K562 (cell line): ENCODE data around the gene C1QTNF12. TPM values are rescaled to one million over a fixed set of nuclear protein-coding genes. Genes with fewer than 3 reads are reported as not detected.

Source experiments
- ATF3 ChIP-seq, 2 experiments: fragments of 450-650 bp in 1 of 2; sonication (generic) in 1 of 2; formaldehyde crosslinking in 1 of 2; IDR thresholded peaks in 1 of 2; conservative IDR thresholded peaks in 1 of 2; 2 replicates each; pipeline versions ENCODE4 v1.6.1 to v1.8.1; 2016 to 2023; ENCODE audit warnings: mild to moderate bottlenecking in 2 of 2, moderate library complexity in 2 of 2, inconsistent platforms in 1 of 2, missing genetic modification reagents in 1 of 2
- CHD4 ChIP-seq: fragments of 200-600 bp; sonication (generic); IDR thresholded peaks from 3 replicates; pipeline ENCODE4 v1.6.1; 2012; ENCODE audit warnings: low read depth, mild to moderate bottlenecking, mixed read lengths, low read length, inconsistent platforms; ENCODE audit not compliant: insufficient read depth, insufficient replicate concordance, poor library complexity, severe bottlenecking
- HNRNPUL1 ChIP-seq: fragments of 200-400 bp; formaldehyde crosslinking; IDR thresholded peaks from 2 replicates; pipeline ENCODE4 v1.6.1; 2017; ENCODE audit warnings: low read length
- MTA3 ChIP-seq: fragments of 450-650 bp; formaldehyde crosslinking; IDR thresholded peaks from 2 replicates; pipeline ENCODE4 v1.6.1; 2017; ENCODE audit warnings: mild to moderate bottlenecking, borderline replicate concordance
- NFIC ChIP-seq: fragments of 450-650 bp; IDR thresholded peaks from 2 replicates; pipeline ENCODE4 v1.6.1; 2017; ENCODE audit warnings: mild to moderate bottlenecking, inconsistent platforms
- PHB2 ChIP-seq: fragments of 450-650 bp; IDR thresholded peaks from 2 replicates; pipeline ENCODE4 v1.6.1; 2017; ENCODE audit warnings: low read depth
- RBFOX2 ChIP-seq: fragments of 200-400 bp; formaldehyde crosslinking; IDR thresholded peaks from 2 replicates; pipeline ENCODE4 v1.6.1; 2017; ENCODE audit warnings: low read depth, mild to moderate bottlenecking, low read length, moderate library complexity
- TARDBP ChIP-seq: fragments of 450-650 bp; IDR thresholded peaks from 2 replicates; pipeline ENCODE4 v1.6.1; 2016
- TCF7 ChIP-seq: sonication (generic); IDR thresholded peaks from 2 replicates; pipeline ENCODE4 v1.6.1; 2016; ENCODE audit warnings: antibody characterized with exemption, borderline replicate concordance
- TOE1 ChIP-seq, 2 experiments: fragments of 450-650 bp in 1 of 2; sonication (generic) in 1 of 2; formaldehyde crosslinking in 1 of 2; IDR thresholded peaks; 2 replicates each; pipeline versions ENCODE4 v1.7.1 to v1.8.0; 2016 to 2022; ENCODE audit warnings: borderline replicate concordance in 2 of 2, mild to moderate bottlenecking in 2 of 2, antibody characterized with exemption in 1 of 2, inconsistent platforms in 1 of 2, low read depth in 1 of 2, missing genetic modification reagents in 1 of 2, moderate library complexity in 1 of 2
- polyA plus RNA-seq, 8 experiments: library from polyadenylated mRNA; depleted of rRNA in 4 of 8; stranded (reverse) in 5 of 8; unstranded in 3 of 8; fragments of >200 nt; fragmentation: Nextera tagmentation in 2 of 8; fragmentation: Illumina TruSeq in 1 of 8; extraction: Ambion mirVana in 2 of 8; extraction: Trizol in 1 of 8; gene quantifications; 2 replicates each; pipeline versions ENCODE4 v1.2.1 to v1.2.3, GENCODE V29; 2011 to 2014; ENCODE audit warnings: inconsistent platforms in 1 of 8, missing spikeins in 1 of 8
- total RNA-seq, 7 experiments: library from RNA; depleted of rRNA in 6 of 7; stranded (reverse); fragments of >200 nt in 6 of 7; fragmentation: Illumina TruSeq in 2 of 7; extraction: Trizol in 2 of 7; gene quantifications; 2 replicates each; pipeline versions ENCODE4 v1.2.1 to v1.2.3, GENCODE V29; 2011 to 2021; ENCODE audit warnings: low replicate concordance in 1 of 7
- TF ChIP-seq, protein P1 (sequence below): sonication (generic); formaldehyde crosslinking; IDR thresholded peaks from 2 replicates; pipeline ENCODE4 v1.8.0; 2023; ENCODE audit warnings: mild to moderate bottlenecking, missing genetic modification reagents
- TF ChIP-seq, protein P2 (sequence below), 2 experiments: fragments of 150-350 bp in 1 of 2; IDR thresholded peaks; 2 replicates each; pipeline ENCODE4 v1.6.1; 2012 to 2016; ENCODE audit warnings: low read depth in 2 of 2, low read length in 2 of 2, mild to moderate bottlenecking in 1 of 2, moderate library complexity in 1 of 2
- TF ChIP-seq, protein P3 (sequence below): fragments of 250-450 bp; sonication (Bioruptor Pico); IDR thresholded peaks from 2 replicates; pipeline ENCODE4 v1.4.0; 2020; ENCODE audit warnings: mild to moderate bottlenecking
- TF ChIP-seq, protein P4 (sequence below), 3 experiments: fragments of 200-800 bp in 1 of 3; sonication (Bioruptor generic) in 1 of 3; sonication (generic) in 1 of 3; formaldehyde crosslinking in 1 of 3; IDR thresholded peaks; 2 replicates each; pipeline versions ENCODE4 v1.6.1 to v1.8.0; 2016 to 2022; ENCODE audit warnings: mild to moderate bottlenecking in 2 of 3, missing compliant biosample characterization in 2 of 3, missing genetic modification characterization in 2 of 3, missing genetic modification reagents in 1 of 3

C1QTNF12 gene
- total and polyA plus RNA-seq, 9 of the 15 experiments (the other 6 are each of a cell fraction or from before 2014, with no cell fraction given) = 0.11 to 4.3 (median 0.93) TPM; not detected in 3

- TF ChIP-seq MTA3 = peak; percentile 96
- TF ChIP-seq, protein P1, sequence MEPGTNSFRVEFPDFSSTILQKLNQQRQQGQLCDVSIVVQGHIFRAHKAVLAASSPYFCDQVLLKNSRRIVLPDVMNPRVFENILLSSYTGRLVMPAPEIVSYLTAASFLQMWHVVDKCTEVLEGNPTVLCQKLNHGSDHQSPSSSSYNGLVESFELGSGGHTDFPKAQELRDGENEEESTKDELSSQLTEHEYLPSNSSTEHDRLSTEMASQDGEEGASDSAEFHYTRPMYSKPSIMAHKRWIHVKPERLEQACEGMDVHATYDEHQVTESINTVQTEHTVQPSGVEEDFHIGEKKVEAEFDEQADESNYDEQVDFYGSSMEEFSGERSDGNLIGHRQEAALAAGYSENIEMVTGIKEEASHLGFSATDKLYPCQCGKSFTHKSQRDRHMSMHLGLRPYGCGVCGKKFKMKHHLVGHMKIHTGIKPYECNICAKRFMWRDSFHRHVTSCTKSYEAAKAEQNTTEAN (CRISPR knock-in tag) = no peak
- no peak for TF ChIP-seq HNRNPUL1
- TF ChIP-seq, protein P2, sequence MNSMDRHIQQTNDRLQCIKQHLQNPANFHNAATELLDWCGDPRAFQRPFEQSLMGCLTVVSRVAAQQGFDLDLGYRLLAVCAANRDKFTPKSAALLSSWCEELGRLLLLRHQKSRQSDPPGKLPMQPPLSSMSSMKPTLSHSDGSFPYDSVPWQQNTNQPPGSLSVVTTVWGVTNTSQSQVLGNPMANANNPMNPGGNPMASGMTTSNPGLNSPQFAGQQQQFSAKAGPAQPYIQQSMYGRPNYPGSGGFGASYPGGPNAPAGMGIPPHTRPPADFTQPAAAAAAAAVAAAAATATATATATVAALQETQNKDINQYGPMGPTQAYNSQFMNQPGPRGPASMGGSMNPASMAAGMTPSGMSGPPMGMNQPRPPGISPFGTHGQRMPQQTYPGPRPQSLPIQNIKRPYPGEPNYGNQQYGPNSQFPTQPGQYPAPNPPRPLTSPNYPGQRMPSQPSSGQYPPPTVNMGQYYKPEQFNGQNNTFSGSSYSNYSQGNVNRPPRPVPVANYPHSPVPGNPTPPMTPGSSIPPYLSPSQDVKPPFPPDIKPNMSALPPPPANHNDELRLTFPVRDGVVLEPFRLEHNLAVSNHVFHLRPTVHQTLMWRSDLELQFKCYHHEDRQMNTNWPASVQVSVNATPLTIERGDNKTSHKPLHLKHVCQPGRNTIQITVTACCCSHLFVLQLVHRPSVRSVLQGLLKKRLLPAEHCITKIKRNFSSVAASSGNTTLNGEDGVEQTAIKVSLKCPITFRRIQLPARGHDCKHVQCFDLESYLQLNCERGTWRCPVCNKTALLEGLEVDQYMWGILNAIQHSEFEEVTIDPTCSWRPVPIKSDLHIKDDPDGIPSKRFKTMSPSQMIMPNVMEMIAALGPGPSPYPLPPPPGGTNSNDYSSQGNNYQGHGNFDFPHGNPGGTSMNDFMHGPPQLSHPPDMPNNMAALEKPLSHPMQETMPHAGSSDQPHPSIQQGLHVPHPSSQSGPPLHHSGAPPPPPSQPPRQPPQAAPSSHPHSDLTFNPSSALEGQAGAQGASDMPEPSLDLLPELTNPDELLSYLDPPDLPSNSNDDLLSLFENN (IDR thresholded peaks at IDR 0.05; ENCODE audit: low read depth in 2 of 2, low read length in 2 of 2) = 0 out of 4 replicates have a peak, but pooled peaks of 1 of the 2 experiments have one; percentile 27
- TF ChIP-seq, protein P3, sequence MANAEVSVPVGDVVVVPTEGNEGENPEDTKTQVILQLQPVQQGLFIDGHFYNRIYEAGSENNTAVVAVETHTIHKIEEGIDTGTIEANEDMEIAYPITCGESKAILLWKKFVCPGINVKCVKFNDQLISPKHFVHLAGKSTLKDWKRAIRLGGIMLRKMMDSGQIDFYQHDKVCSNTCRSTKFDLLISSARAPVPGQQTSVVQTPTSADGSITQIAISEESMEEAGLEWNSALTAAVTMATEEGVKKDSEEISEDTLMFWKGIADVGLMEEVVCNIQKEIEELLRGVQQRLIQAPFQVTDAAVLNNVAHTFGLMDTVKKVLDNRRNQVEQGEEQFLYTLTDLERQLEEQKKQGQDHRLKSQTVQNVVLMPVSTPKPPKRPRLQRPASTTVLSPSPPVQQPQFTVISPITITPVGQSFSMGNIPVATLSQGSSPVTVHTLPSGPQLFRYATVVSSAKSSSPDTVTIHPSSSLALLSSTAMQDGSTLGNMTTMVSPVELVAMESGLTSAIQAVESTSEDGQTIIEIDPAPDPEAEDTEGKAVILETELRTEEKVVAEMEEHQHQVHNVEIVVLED (CRISPR knock-in tag) = peak; percentile 90
- TF ChIP-seq TOE1 (IDR thresholded peaks at IDR 0.05; ENCODE audit: borderline replicate concordance) = no peak
- no peak for TF ChIP-seq TOE1 (CRISPR knock-in tag; IDR thresholded peaks at IDR 0.05; ENCODE audit: borderline replicate concordance, low read depth)
- TF ChIP-seq CHD4 = peak; percentile 65
- TF ChIP-seq TCF7 = no peak
- peak; percentile 96 for TF ChIP-seq TARDBP
- TF ChIP-seq ATF3 (IDR thresholded peaks at IDR 0.05) = peak; percentile 58; the same call in 1 of the 2 replicates
- 0 out of 2 replicates have a peak, but pooled peaks have one; percentile 46 for TF ChIP-seq ATF3 (CRISPR knock-in tag; conservative IDR thresholded peaks at IDR 0.05)
- peak; percentile 62 for TF ChIP-seq NFIC
- TF ChIP-seq PHB2 = no peak
- peak; percentile 60; the same call in 1 of the 2 replicates for TF ChIP-seq RBFOX2
- TF ChIP-seq, protein P4, sequence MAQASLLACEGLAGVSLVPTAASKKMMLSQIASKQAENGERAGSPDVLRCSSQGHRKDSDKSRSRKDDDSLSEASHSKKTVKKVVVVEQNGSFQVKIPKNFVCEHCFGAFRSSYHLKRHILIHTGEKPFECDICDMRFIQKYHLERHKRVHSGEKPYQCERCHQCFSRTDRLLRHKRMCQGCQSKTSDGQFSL (CRISPR knock-in tag; IDR thresholded peaks at IDR 0.05) = no peak
- TF ChIP-seq, protein P4 (tag; IDR thresholded peaks at IDR 0.05) = 0 out of 4 replicates have a peak, but pooled peaks of 1 of the 2 experiments have one; percentile 31
Observed at GRCh38 chr1:1200876-1201810, 45.4 kb downstream of the C1QTNF12 start (continued).
